Activated CD8-positive, alpha-beta memory T cell treated with anti-CD3 and anti-CD28 coated beads for 36 hours (primary cell): ENCODE results near the gene TIAL1. TPM values are rescaled to one million over a fixed set of nuclear protein-coding genes. Genes with fewer than 3 reads are reported as not detected.
"Not testable (repeated sequence)": the region's sequence is repeated elsewhere in the genome, so short reads cannot be mapped to it uniquely, and the experiment has no call there.

Source experiments
- CTCF ChIA-PET: fragments of 350-600 bp; sonication (Branson Sonifier 250); formaldehyde crosslinking; loops from one replicate; lab custom pipeline; 2021; ENCODE audit warnings: antibody characterized with exemption; lab: Charles Lee
- POLR2A ChIA-PET: fragments of 350-600 bp; sonication (Branson Sonifier 250); formaldehyde crosslinking; loops from one replicate; lab custom pipeline; 2021; ENCODE audit warnings: antibody characterized with exemption; lab: Charles Lee
- total RNA-seq, 2 experiments: library from RNA; stranded (reverse); gene quantifications; one replicate each; pipeline ENCODE4 v1.2.3, GENCODE V29; 2021

Gene TIAL1
- total RNA-seq, 2 experiments from 2014 or later: 202 to 204 TPM

DNA sequence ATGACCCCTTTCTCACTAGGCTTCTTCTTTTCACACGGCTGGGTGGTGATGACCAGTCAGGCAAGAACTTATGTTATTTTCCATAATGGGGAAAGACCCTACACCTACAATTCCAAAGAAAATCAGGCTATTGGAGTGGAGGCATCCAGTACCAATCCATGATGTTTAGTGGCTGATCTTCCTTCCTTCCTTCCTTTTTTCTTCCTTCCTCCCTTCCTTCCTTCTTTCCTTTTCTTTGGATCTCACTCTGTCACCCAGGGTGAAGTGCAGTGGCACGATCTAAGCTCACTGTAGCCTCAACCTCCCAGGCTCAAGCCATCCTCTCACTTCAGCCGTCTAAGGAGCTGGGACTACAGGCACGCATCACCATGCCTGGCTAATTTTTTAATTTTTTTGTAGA is 56.7 kb downstream of the TIAL1 start:
- CTCF ChIA-PET: interaction anchor here (1.0 to 1.9 kb wide), 5 partner anchors 8 to 51 kb away, joined by 3 to 5 read pairs (median 3); no protein-coding TSS in a partner anchor
- POLR2A ChIA-PET: no interaction called here

DNA sequence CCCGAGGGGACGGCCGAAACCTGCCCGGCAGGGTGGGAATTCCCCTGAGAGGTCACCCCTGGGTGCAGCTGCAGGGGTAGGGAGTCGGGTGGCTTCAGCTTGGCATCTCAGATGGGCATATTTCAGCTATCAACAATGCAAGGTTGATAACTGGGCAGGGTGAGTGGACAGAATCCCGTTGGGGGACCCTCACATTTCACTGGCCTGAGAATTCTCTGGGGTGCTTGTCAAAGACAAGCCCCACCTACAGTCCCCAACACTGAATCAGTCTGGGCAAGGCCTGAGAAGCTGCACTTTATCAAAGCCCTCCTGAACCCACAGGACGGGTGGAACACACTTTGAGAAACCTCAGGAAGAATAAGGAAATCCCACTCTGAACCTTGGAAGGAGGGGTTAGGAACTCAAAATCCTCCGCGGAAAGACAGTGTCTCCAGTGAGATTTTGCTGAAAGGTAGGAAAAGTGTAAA is 57.4 kb downstream of the TIAL1 start:
- ChIA-PET CTCF (interaction anchor here (0.8 to 1.9 kb wide), 5 partner anchors 8 to 333 kb away, joined by 3 to 5 read pairs (median 3); no protein-coding TSS in a partner anchor), POLR2A (no interaction called here)

DNA sequence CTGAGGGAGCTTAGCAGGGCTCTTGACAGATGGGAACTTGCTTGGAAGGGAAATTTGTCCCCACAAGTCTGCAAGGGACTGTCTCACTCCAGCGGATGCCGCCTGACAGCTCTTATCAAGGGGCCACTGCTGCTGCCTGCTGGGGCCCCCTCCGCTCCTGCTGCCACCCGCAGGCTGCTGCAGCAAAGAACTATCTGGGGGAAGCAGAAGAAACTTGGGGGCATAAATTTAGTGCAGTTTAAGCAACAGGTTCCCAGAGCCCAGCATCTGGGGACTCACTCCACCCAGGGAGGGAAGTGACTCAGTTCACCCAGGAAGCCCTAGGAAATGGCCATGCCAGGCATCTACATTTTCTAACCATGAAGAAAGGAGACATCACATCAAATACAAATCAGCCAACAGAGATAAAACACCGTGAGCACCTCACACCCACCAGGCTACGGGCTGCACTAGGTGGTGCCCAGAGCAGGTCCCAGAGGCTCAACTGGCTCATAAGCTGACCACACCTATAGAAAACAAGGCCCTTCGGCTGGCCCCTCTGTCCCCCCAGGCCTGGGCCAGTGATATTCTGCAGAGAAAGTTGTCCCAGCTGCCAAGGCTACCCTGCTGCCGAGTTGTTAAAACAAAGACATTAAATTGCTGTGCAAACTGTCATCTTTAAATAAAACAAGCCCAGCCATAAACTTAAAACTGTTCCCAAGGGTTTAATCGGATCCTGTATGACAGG is 58.0 kb downstream of the TIAL1 start:
- CTCF ChIA-PET: interaction anchor here (0.8 to 1.7 kb wide), 5 partner anchors 10 to 332 kb away, joined by 3 to 5 read pairs (median 3); no protein-coding TSS in a partner anchor
- POLR2A ChIA-PET: interaction anchor here (0.5 kb wide), 1 partner anchor 370 kb away, joined by 3 read pairs; no protein-coding TSS in a partner anchor

DNA sequence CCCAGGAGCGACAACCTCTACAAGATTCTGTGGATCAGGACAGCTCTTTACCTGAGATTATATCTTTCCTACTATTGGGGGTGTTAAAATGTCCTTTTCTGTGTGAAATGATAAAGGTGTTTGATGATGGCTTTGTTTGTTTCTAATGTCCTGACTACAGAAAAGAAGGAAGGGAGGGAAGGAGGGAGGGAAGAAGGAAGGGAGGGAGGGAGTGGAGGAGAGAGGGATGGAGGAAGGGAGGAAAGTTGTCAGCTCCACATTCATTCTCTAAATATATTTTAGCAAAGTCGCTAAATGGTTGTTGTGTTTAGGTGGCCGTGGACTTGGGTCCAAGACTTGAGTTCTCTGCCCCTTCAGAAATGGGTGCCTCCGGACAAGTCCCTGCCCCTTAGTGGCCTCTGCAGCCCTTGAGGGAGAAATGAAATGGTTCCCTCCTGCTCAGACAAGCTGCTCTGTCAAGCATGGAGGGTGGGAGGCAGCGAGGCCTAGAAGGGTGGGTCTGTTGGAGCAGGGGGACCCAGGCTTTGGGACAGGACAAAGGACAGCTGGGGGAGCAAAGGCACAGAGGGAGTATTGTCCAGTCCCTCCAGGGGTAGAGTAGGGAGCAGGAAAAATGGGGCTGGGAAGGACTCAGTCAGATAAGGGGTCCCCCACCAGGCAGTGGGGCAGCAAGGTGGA is 58.7 kb downstream of the TIAL1 start:
- POLR2A ChIA-PET: interaction anchor here (0.5 kb wide), 1 partner anchor 369 kb away, joined by 3 read pairs; no protein-coding TSS in a partner anchor
- CTCF ChIA-PET: interaction anchor here (0.6 to 1.7 kb wide), 4 partner anchors 20 to 163 kb away, joined by 3 to 5 read pairs (median 3); no protein-coding TSS in a partner anchor

DNA sequence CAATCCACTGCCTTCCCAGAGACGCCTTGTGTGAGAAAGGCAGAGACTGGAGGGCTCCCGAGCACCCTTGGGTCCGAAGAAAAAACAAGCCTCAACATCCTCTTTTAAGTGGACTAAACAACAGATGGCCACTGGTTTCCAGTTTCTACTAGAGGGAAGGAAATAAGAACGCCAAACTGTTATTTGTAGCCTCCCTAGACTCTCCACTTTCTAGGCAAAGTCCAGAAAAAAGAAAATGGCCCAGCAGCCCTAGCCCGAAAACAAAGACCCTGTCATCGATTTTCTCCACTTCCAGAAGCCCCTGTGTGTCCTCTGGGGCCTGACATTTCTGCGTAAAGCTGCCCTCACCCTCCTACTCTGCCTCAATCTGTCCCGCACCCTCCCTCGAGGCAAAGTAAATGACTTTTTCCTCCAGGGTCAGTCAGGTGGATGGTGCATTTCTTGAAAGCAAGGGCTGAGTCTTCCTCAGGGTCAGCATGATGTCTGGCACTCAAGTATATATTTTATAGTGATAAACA is 60.2 kb downstream of the TIAL1 start:
- POLR2A ChIA-PET: interaction anchor here (0.6 kb wide), 1 partner anchor 358 kb away, joined by 4 read pairs; the partner anchor contains the start of gene PRDX3

DNA sequence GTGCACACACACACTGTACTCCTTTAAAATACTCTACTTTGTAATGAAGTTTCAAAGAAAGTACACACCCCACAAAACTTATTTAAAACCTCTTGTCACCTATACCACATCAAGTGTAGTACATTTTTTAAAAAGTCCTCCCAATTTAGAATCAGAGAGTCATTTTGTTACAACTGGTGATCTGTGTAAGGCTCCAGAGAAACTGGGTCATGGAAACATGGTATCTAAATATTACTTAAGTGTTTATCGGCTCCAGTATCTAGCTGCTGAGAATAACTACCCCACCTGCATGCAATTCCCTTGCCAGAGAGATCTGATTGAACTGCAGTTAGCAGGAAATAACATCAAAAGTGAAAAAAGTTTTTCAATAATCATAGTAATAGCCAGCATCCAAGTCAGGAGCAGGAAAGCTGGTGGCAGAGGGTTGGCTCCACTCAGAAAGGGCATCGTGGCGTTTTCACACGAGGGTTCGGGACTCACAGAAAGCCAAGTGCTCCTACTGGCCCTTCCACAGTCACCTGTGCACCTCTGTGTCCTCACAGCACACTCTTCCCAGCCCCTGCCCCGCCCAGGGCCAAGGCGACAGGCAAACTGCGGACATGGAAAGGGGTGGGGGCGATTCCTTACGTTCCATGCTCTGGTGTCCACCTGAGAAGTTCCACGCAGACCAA is 60.8 kb downstream of the TIAL1 start:
- ChIA-PET POLR2A (no interaction called here), CTCF (no interaction called here)

More for the DNA sequence above, 60.2 kb downstream of the TIAL1 start:
- CTCF ChIA-PET: interaction anchor here (1.0 kb wide), 1 partner anchor 13 kb away, joined by 3 read pairs; no protein-coding TSS in a partner anchor

DNA sequence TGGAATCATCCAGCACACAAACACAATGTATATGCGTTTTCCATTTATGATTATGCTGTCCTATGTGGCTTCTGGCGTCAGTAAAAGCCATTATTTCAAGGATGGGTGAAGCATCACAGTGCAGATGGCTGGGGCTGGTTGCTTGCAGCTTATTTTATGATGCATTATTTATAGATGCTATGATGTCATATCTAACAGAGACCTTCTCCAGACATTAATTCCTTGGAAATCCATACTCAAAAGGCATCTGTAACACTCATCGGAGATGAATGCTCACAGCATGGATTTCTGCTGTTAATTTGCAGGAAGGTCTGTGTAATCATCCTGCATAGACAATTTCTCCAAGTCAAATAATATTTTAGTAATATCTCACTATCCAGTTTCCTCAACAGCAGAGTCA is 61.5 kb downstream of the TIAL1 start:
- POLR2A ChIA-PET: no interaction called here
- CTCF ChIA-PET: no interaction called here

DNA sequence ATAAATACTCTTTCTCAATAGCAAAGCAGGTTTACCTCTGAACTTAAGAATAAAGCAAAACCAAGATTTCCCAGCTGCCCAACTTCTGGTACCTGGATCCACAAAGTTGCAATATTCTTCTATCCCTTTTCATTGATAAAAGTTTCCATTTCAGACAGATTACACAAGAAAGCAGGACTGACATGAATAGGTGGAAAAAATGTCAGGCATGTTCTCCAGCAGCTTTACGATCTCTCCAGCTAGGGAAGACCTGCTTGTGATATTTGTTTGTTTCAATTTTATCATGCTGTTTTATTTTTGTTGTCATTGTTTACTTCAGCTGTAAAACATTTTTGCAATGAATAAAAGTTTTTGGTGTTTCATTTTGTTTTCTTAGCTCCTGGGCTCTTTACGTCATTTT is 63.3 kb downstream of the TIAL1 start:
- ChIA-PET POLR2A (no interaction called here), CTCF (interaction anchor here (0.7 to 1.7 kb wide), 3 partner anchors 10 to 95 kb away, joined by 3 to 5 read pairs (median 4); partner anchors contain the start of gene RGS10)

DNA sequence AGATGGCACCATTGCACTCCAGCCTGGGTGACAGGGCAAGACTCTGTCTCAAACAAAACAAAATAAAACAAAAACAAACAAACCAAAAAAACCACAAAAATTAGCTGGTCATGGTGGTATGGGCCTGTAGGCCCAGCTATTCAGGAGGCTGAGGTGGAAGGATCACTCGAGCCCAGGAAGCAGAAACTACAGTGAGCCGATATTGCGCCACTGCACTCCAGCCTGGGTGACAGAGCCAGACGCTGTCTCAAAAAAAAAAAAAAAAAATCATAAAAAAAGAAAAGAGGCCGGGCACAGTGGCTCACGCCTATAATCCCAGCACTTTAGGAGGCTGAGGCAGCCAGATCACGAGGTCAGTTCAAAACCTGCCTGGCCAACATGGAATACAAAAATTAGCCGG is 64.0 kb downstream of the TIAL1 start:
- CTCF ChIA-PET: interaction anchor here (0.7 kb wide), 2 partner anchors 43 to 96 kb away, joined by 3 to 4 read pairs; no protein-coding TSS in a partner anchor
- POLR2A ChIA-PET: not testable (repeated sequence)

DNA sequence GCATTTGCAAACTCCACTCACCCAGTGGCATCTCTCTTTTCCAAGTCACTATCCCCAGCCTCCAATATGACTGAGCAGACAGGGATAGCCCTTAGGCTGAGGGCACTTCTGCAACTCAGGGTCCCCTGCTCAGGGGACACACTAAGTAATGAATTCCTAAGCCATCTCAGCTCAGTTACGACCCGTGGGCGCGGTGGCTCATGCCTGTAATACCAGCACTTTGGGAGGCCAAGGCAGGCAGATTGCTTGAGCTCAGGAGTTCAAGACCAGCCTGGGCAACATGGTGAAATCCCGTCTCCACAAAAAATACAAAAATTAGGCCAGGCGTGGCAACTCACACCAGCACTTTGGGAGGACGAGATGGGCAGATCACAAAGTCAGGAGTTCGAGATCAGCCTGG is 64.5 kb downstream of the TIAL1 start:
- CTCF ChIA-PET: interaction anchor here (1.0 kb wide), 2 partner anchors 8 to 11 kb away, joined by 3 to 5 read pairs; partner anchors contain the start of gene RGS10
- POLR2A ChIA-PET: not testable (repeated sequence)

DNA sequence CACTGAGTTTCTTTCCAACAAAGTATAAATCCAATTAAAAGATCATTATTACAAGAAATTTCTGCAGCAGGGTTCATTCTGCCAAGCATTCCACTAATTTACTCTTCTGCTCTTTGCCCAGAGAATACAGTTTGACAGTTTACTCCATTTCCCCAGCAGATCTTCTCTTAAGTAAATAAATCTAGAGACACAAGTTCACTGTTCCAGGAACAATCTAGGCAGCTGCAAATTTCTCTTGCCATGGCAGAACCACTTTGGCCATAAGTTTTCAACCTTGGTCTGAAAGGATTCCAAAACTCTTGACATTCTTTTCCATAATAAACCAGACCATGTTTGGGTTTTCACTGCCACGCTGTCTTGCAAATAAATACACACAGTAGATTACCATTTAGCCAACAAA is 65.7 kb downstream of the TIAL1 start:
- POLR2A ChIA-PET: no interaction called here
- CTCF ChIA-PET: no interaction called here

DNA sequence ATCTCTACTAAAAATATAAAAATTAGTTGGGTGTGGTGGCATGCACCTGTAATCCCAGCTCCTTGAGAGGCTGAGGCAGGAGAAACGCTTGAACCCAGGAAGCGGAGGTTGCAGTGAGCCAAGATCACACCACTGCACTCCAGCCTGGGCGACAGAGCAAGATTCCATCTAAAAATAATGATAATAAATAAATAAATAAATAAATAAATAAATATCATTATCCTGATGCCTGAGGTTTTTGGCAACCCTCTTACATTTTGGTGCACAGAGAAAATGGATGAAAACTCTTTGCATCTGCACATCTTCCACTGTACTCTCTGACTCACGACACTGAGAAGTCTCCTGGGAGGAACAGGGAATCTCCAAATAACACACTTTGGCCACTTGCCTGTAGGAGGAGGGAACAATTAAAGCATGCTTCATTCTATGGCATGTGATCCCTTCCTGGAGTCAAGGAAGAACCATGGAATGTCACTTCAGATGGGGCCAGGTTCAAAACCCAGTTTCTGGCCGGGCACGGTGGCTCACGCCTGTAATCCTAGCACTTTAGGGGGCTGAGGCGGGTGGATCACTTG is 68.0 kb downstream of the TIAL1 start:
- POLR2A ChIA-PET: not testable (repeated sequence)
- CTCF ChIA-PET: interaction anchor here (0.9 kb wide), 1 partner anchor 11 kb away, joined by 3 read pairs; no protein-coding TSS in a partner anchor

DNA sequence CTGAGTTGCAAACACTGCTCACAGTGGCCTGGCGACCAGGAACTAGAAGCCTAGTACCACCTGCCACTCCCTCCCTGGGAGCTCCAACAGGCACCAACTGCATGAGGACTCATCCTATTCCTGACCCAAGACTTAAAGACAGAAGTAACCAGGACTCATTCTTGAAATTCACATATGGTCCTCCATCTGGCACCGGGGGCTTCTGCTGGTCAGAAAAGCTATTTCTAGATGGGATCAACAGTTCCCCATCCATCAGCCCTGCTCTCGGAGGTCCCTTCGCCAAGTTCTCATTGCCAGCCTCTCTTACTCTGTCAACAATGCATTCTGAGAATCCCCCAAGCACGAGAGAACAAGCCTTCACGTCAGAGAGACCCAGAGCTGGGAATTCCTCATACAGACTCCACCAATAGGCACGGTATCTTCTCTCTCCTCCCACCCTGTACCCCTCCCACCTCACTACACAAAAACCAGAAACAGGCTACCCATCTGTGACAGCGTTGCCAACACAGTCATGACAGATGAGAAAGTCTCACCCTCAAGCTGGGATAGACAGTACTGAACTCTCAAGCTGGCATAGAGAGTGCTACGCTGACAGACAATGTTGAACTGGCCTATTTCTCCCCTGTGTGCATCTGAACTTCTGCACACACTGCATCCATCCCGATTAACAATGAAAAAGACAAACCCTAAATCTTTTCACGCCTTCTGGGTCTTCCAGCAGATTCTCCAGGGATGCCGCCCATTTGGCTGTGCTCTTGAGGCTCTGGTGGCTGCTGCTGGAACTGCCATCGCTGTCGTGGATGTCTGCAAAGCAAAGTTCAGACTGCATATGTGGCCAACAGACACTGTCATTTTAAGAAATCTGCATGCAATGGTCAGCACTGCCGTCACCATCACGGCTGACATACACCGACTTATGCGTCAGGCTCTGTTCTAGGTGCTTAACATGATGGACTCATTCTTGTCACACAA is 69.9 kb downstream of the TIAL1 start:
- POLR2A ChIA-PET: no interaction called here
- CTCF ChIA-PET: interaction anchor here (0.9 kb wide), 1 partner anchor 82 kb away, joined by 3 read pairs; no protein-coding TSS in a partner anchor

DNA sequence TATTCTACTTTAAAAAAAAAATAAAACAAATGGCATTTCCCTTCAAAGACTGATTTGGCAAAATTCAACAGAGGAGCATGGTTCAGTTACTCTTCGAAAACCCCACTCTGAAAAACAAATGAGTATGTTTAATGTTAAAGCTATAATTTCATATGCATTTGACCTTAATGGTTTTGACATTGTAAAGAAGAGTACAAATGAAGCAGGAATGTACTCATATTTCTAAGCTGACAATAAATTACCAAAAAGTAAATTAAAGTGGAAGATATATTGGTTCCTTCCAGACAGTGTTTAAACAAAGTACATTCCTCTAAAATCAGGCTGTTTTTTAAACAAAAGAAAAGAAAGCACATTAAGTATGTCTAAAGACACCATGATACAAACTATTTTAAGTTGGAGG is 70.6 kb downstream of the TIAL1 start:
- ChIA-PET CTCF (interaction anchor here (0.9 kb wide), 1 partner anchor 81 kb away, joined by 3 read pairs; no protein-coding TSS in a partner anchor), POLR2A (no interaction called here)

DNA sequence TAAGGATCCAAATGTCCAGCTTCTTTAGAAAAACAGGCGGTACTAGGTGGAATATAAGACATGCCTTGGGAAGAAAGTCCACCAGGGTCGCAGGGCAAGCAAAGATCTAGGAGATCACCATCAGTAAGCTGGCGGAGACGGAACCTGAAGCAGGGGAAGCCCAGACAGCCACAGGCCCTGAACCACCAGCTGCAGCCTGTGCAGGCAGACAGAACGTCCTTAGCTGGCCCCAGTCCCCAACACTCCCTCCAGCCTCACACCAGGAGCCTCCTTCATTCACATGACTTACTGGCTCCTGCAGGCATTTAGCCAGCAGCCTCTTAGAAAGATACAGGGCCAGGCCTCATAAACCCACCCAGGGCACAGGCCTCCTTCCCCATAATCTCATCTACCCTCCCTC is 71.6 kb downstream of the TIAL1 start:
- ChIA-PET CTCF (interaction anchor here (0.5 to 1.3 kb wide), 3 partner anchors 18 to 120 kb away, joined by 4 read pairs; partner anchors contain the start of gene RGS10), POLR2A (no interaction called here)

DNA sequence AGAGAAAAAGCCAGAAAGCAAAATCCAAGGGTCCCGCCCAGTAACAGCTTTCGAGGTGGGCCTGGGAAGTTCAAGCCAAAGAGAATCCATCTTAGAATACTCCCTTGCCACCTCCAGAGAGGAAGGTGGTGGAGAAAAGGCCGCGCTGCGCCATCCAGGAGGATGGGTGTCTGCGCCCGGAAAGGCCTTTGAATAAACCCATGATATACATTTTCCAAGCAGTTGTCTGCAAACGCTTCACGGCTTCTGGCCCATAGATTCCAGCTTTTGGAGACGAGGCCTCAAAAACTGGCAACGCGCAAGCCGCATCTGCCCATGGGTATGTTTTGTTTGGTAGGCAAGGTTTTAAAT is 72.1 kb downstream of the TIAL1 start:
- CTCF ChIA-PET: interaction anchor here (0.5 to 1.3 kb wide), 3 partner anchors 18 to 119 kb away, joined by 4 read pairs; partner anchors contain the start of gene RGS10
- POLR2A ChIA-PET: no interaction called here
